GM19025 (cell line): ENCODE data around the gene TSPAN4.

Experiments
- ATAC-seq: cut with Tn5 transposase; IDR thresholded peaks from one replicate; pipeline ENCODE4 v1.9.1; 2021; ENCODE audit warnings: mild to moderate bottlenecking, low read depth, moderate library complexity; ENCODE audit not compliant: unreplicated experiment

TSPAN4 gene

DNA sequence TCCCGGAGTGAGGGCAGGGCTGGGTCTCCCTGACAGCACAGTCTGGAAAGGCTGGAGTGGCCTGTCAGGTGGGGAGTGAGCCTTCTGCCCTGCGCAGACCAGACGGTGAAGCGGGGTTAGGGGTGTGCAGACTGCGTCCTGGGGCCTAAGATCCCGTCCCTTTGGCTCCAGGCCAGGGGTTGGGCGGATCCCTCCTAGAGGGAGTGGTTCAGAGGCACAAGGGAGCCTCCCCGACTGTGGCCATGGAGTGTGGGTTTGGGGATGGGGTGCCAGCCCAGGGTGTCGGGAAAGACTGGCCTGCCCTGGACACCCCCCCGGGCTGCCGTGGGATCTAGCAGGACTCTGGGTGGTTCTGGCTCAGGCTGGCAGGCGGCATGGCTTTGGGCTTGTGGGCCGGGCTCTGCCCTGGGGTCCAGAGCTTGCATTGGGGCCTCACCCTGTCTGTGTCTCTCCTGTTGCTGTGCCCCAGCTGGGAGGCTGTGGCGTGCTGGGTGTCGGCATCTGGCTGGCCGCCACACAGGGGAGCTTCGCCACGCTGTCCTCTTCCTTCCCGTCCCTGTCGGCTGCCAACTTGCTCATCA lies 19.5 kb downstream of the TSPAN4 start:
- ATAC-seq: no peak

- no peak for ATAC-seq
These were observed 20.0 kb downstream of the TSPAN4 start for GRCh38 chr11:862696-863022.

- ATAC-seq: no peak
These were observed 20.6 kb downstream of the TSPAN4 start for GRCh38 chr11:863023-863909.

- no peak for ATAC-seq
These were observed 21.5 kb downstream of the TSPAN4 start for GRCh38 chr11:863910-864827.

- no peak for ATAC-seq
These were observed 22.2 kb downstream of the TSPAN4 start for GRCh38 chr11:864898-865297.

GRCh38 chr11:865462-866430 lies 23.1 kb downstream of the TSPAN4 start:
- no peak for ATAC-seq

DNA sequence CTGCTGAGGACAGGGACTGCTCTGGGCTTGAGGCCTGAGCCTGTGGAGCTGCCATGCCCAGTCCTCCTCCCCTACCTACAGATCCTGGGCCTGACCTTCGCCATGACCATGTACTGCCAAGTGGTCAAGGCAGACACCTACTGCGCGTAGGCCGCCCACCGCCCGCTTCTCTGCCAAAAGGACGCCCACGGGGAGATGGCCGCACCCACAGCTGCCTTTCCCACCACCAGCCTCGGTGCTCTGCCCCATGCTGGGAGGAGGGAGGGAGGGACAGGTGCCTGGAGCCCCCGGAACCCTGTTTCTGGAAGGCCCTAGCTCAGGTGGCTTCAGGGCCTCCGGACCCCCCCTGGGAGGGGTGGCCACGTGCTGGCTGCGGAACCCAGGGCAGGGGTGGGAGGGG lies 23.8 kb downstream of the TSPAN4 start:
- ATAC-seq: no peak

DNA sequence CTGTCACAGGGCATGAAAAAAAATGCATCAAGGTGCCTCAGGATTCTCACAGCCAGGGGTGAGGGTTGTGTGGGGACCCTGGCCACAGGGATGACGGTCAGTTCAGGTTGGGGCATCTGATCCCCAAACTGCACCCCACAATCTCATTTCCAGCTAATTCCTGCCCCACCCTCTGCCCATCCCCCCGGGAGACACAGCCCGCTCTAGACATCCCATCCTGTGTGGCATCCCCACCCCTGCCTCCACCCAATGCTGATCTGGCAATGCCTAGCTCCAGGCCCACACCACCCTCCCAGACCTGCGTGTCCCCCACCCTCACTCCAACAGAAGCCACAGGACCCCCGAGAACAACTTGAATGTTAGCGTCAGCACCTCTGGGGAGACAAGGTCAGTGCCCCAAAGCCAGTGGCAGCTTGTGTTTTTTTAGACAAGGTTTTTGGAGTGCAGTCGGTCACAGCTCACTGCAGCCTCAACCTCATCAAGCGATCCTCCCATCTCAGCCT lies 25.3 kb downstream of the TSPAN4 start:
- no peak for ATAC-seq

GRCh38 chr11:868394-868793 lies 25.7 kb downstream of the TSPAN4 start:
- no peak for ATAC-seq

GRCh38 chr11:868802-869201 lies 26.1 kb downstream of the TSPAN4 start:
- no peak for ATAC-seq

GRCh38 chr11:869399-870126 lies 26.9 kb downstream of the TSPAN4 start:
- no peak for ATAC-seq

DNA sequence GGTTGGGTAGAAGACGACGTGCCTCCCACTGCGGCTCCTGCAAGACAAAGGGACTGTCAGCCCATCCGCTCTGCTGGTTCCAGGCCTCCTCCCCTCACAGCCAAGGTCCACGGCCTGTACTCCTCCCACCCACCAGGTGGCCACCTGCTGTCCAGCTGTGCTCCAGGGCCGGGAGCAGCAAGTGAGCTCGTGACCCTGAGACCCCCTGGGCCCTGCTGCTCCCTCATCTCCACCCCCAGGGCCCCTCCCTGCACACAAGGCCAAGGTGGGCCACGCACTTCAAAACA lies 27.4 kb downstream of the TSPAN4 start:
- no peak for ATAC-seq

GRCh38 chr11:870418-870817 lies 27.8 kb downstream of the TSPAN4 start:
- no peak for ATAC-seq

DNA sequence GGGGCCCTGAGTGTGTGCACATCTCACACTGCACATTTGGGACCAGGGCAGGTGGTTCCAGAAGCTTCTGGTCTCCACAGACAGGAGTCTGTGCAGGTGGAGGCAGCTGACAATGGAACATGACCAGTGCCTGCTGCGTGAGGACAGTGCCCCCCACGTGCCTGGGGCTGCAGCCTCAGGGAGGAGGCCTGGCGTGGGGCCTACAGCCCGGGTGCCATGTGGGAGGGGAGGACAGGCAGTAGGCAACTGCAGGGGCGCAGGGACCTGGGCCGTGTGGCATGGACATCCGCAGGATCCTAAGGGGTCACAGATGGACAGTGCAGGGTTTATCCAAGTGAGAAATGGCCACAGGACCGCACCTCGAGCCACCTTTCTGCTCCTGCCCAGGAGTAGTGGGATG lies 28.8 kb downstream of the TSPAN4 start:
- ATAC-seq: no peak

- ATAC-seq: no peak
These were observed 30.1 kb downstream of the TSPAN4 start for GRCh38 chr11:872799-873198.

DNA sequence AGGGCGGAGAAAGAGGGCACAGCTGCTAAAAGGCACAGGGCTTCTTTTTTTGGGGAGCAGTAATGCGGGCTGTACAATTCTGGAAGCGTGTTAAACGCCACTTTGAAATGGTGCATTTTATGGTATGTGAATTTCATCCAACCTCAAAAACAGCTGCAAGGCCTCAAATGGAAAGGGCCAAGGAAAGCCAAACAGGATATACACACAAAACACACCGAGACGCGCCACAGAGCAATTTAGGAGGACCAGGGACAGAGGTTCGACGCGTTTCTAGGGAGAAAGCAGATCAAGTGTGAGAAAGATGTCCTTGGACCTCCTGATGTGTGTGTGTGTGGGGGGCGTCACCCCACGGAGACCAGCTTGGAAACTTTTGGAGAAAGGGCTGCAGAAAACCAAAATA lies 31.1 kb downstream of the TSPAN4 start:
- ATAC-seq: no peak

- ATAC-seq: no peak
These were observed 32.6 kb downstream of the TSPAN4 start for GRCh38 chr11:875203-875602.

GRCh38 chr11:875769-876301 lies 33.2 kb downstream of the TSPAN4 start:
- ATAC-seq: no peak

- no peak for ATAC-seq
These were observed 33.9 kb downstream of the TSPAN4 start for GRCh38 chr11:876545-876944.
